H9 (cell line): ENCODE measurements around the gene RPS14. TPM values are rescaled to one million over a fixed set of nuclear protein-coding genes. Genes with fewer than 3 reads are reported as not detected.
"Not testable (repeated sequence)": the region's sequence is repeated elsewhere in the genome, so short reads cannot be mapped to it uniquely, and the experiment has no call there.

Source experiments
- DNase-seq: peaks from one replicate; pipeline ENCODE4 v3.0.0-alpha.2; 2017
- H2AFZ ChIP-seq: one replicate; pipeline ENCODE4 v1.6.1; 2013; ENCODE audit warnings: mild to moderate bottlenecking, low read length, control low read depth, moderate library complexity
- H2AK5ac ChIP-seq: 2 replicates; pipeline ENCODE4 v1.6.1; 2013; ENCODE audit warnings: low read length, control low read depth, mixed read lengths; ENCODE audit not compliant: insufficient read length
- H2BK120ac ChIP-seq: one replicate; pipeline ENCODE4 v1.6.1; 2013; ENCODE audit warnings: low read depth, mild to moderate bottlenecking, low read length, control low read depth, inconsistent platforms; ENCODE audit not compliant: poor library complexity, severe bottlenecking
- H2BK12ac ChIP-seq: 2 replicates; pipeline ENCODE4 v1.6.1; 2013; ENCODE audit warnings: low read length, control low read depth, mixed read lengths, low read depth; ENCODE audit not compliant: insufficient read length
- H2BK15ac ChIP-seq: 2 replicates; pipeline ENCODE4 v1.6.1; 2013; ENCODE audit warnings: low read depth, low read length, control low read depth
- H2BK20ac ChIP-seq: one replicate; pipeline ENCODE4 v1.6.1; 2013; ENCODE audit warnings: low read depth, mild to moderate bottlenecking, low read length, control low read depth, inconsistent platforms; ENCODE audit not compliant: poor library complexity, severe bottlenecking
- H2BK5ac ChIP-seq: 2 replicates; pipeline ENCODE4 v1.6.1; 2013; ENCODE audit warnings: low read length, control low read depth, mixed read lengths; ENCODE audit not compliant: insufficient read length
- H3K14ac ChIP-seq: 2 replicates; pipeline ENCODE4 v1.6.1; 2013; ENCODE audit warnings: low read length, control low read depth; ENCODE audit not compliant: insufficient read depth
- H3K18ac ChIP-seq: 2 replicates; pipeline ENCODE4 v1.6.1; 2013; ENCODE audit warnings: low read depth, mild to moderate bottlenecking, mixed read lengths, low read length, control low read depth; ENCODE audit not compliant: insufficient read length
- H3K23ac ChIP-seq: 2 replicates; pipeline ENCODE4 v1.6.1; 2013; ENCODE audit warnings: low read length, control low read depth, mixed read lengths, low read depth; ENCODE audit not compliant: insufficient read length
- H3K23me2 ChIP-seq: 2 replicates; pipeline ENCODE4 v1.6.1; 2013; ENCODE audit warnings: low read depth, mild to moderate bottlenecking, mixed read lengths, low read length, control low read depth; ENCODE audit not compliant: insufficient read length, poor library complexity, severe bottlenecking
- H3K27ac ChIP-seq: 2 replicates; pipeline ENCODE4 v1.5.1; 2013; ENCODE audit warnings: low read length, control low read depth, mixed read lengths, low read depth; ENCODE audit not compliant: insufficient read length
- H3K27me3 ChIP-seq: 2 replicates; pipeline ENCODE4 v1.6.1; 2013; ENCODE audit warnings: low read length, control low read depth, inconsistent platforms; ENCODE audit not compliant: insufficient read depth
- H3K4ac ChIP-seq: 2 replicates; pipeline ENCODE4 v1.6.1; 2013; ENCODE audit warnings: low read depth, mild to moderate bottlenecking, control low read depth, inconsistent platforms, low read length, moderate library complexity
- H3K4me1 ChIP-seq: 2 replicates; pipeline ENCODE4 v1.6.1; 2013; ENCODE audit warnings: low read length, control low read depth, inconsistent platforms; ENCODE audit not compliant: insufficient read depth
- H3K4me2 ChIP-seq: 2 replicates; pipeline ENCODE4 v1.6.1; 2013; ENCODE audit warnings: low read length, control low read depth, mixed read lengths; ENCODE audit not compliant: insufficient read length, insufficient read depth
- H3K56ac ChIP-seq: 2 replicates; pipeline ENCODE4 v1.6.1; 2013; ENCODE audit warnings: low read depth, mild to moderate bottlenecking, mixed read lengths, low read length, control low read depth; ENCODE audit not compliant: insufficient read length
- H3K79me1 ChIP-seq: 2 replicates; pipeline ENCODE4 v1.6.1; 2013; ENCODE audit warnings: low read depth, mild to moderate bottlenecking, moderate library complexity, low read length, control low read depth, inconsistent platforms; ENCODE audit not compliant: insufficient read depth, poor library complexity, severe bottlenecking
- H3K79me2 ChIP-seq: 2 replicates; pipeline ENCODE4 v1.6.1; 2013; ENCODE audit warnings: low read length, control low read depth, inconsistent platforms; ENCODE audit not compliant: insufficient read depth
- H3K9ac ChIP-seq: 2 replicates; pipeline ENCODE4 v1.6.1; 2013; ENCODE audit warnings: low read length, control low read depth, mixed read lengths; ENCODE audit not compliant: insufficient read length; ENCODE audit errors: extremely low read depth
- H3K9me3 ChIP-seq: one replicate; pipeline ENCODE4 v1.6.1; 2013; ENCODE audit warnings: low read depth, low read length, inconsistent platforms; ENCODE audit not compliant: control insufficient read depth
- H3T11ph ChIP-seq: one replicate; pipeline ENCODE4 v1.6.1; 2013; ENCODE audit warnings: mild to moderate bottlenecking, low read length, control low read depth, inconsistent platforms
- H4K20me1 ChIP-seq: one replicate; pipeline ENCODE4 v1.6.1; 2013; ENCODE audit not compliant: control insufficient read depth, insufficient read length, insufficient read depth
- H4K5ac ChIP-seq: 2 replicates; pipeline ENCODE4 v1.6.1; 2013; ENCODE audit warnings: low read depth, mild to moderate bottlenecking, mixed read lengths, low read length, control low read depth; ENCODE audit not compliant: insufficient read length
- H4K8ac ChIP-seq: replicated peaks from 2 replicates; pipeline ENCODE4 v1.6.1; 2013; ENCODE audit warnings: low read length, control low read depth, mixed read lengths, low read depth; ENCODE audit not compliant: insufficient read length
- H4K91ac ChIP-seq: 2 replicates; pipeline ENCODE4 v1.6.1; 2013; ENCODE audit warnings: low read depth, mild to moderate bottlenecking, moderate library complexity, mixed read lengths, low read length, control low read depth; ENCODE audit not compliant: insufficient read length
- H3K27ac Mint-ChIP-seq, 3 experiments: 2 replicates in 2 of 3; 3 replicates in 1 of 3; pipeline ENCODE4 v1.8.0; 2020 to 2021; ENCODE audit warnings: mixed read lengths in 3 of 3, mild to moderate bottlenecking in 1 of 3, moderate library complexity in 1 of 3
- H3K27me3 Mint-ChIP-seq: 2 replicates; pipeline ENCODE4 v1.8.0; 2021; ENCODE audit warnings: low read depth, mild to moderate bottlenecking, moderate library complexity, mixed read lengths
- H3K36me3 Mint-ChIP-seq, 3 experiments: 2 replicates in 2 of 3; 3 replicates in 1 of 3; pipeline ENCODE4 v1.8.0; 2020 to 2021; ENCODE audit warnings: low read depth in 3 of 3, mixed read lengths in 3 of 3; ENCODE audit not compliant: insufficient read depth in 1 of 3
- H3K4me1 Mint-ChIP-seq, 2 experiments: 2 replicates each; pipeline ENCODE4 v1.8.0; 2020; ENCODE audit warnings: mixed read lengths in 2 of 2
- H3K4me3 Mint-ChIP-seq, 2 experiments: 2 replicates in 1 of 2; 3 replicates in 1 of 2; pipeline ENCODE4 v1.8.0; 2020 to 2021; ENCODE audit warnings: mild to moderate bottlenecking in 2 of 2, mixed read lengths in 2 of 2, moderate library complexity in 1 of 2
- H3K9me3 Mint-ChIP-seq, 2 experiments: 2 replicates in 1 of 2; 3 replicates in 1 of 2; pipeline ENCODE4 v1.8.0; 2020; ENCODE audit warnings: mild to moderate bottlenecking in 2 of 2, mixed read lengths in 2 of 2, moderate library complexity in 1 of 2
- CTCF ChIP-seq: fragments of 200-600 bp; sonication (generic); conservative IDR thresholded peaks from 3 replicates; pipeline ENCODE4 v1.8.0; 2021; ENCODE audit warnings: antibody characterized with exemption, mild to moderate bottlenecking
- WGBS: extraction: QIAGEN DNeasy Blood & Tissue Kit; methylation state at CpG from one replicate; pipeline ENCODE4 v1.1.7; 2013; ENCODE audit warnings: missing lambda C conversion rate, low lambda C conversion rate, mixed read lengths; ENCODE audit not compliant: insufficient read length; ENCODE audit errors: extremely low coverage; 5-methylcytosine and 5-hydroxymethylcytosine counted together
- total RNA-seq: library from RNA; stranded (reverse); gene quantifications from 2 replicates; pipeline ENCODE4 v1.2.1, GENCODE V29; 2021

Gene RPS14
- total RNA-seq, 1 experiment from 2014 or later: 2,533 TPM

- Mint-ChIP-seq H3K27ac (no peak overlapping the region), H3K4me1 (peaks cover 10 to 11% of the 10 kb centered on the region in 2 experiments), H3K36me3 (no peaks in the 10 kb centered on the region; a peak in 1 of 7 replicates), H3K4me3 (no peak overlapping the region), H3K27me3 (peaks cover 2% of the 10 kb centered on the region), H3K9me3 (peaks cover 0 to 3% of the 10 kb centered on the region in 2 experiments; a peak in 1 of 5 replicates)
- no peak for DNase-seq
- H4K91ac ChIP-seq: no peak overlapping the region
- no CpG with 5 or more reads among the region's 7 CpGs for WGBS
- no peaks in the 10 kb centered on the region for H3K23me2 ChIP-seq
- no peak overlapping the region for H2BK120ac ChIP-seq
- no peak overlapping the region for H2BK15ac ChIP-seq
- no peaks in the 10 kb centered on the region for H3K9me3 ChIP-seq
- no peaks in the 10 kb centered on the region for H4K20me1 ChIP-seq
- H2BK12ac ChIP-seq: no peak overlapping the region
- no peak overlapping the region for H3K27ac ChIP-seq
- no peak overlapping the region for H4K8ac ChIP-seq
- no peak overlapping the region for H3K9ac ChIP-seq
- H3K18ac ChIP-seq: no peak overlapping the region
- no peak overlapping the region for H2BK5ac ChIP-seq
- no peaks in the 10 kb centered on the region for H3K79me2 ChIP-seq
- H2BK20ac ChIP-seq: no peak overlapping the region
- no peak overlapping the region for H3K23ac ChIP-seq
- no peak for TF ChIP-seq CTCF
- no peak overlapping the region for H3K14ac ChIP-seq
- H2AK5ac ChIP-seq: no peak overlapping the region
- H3K4me2 ChIP-seq: no peak overlapping the region
- H3K79me1 ChIP-seq: no peaks in the 10 kb centered on the region
- no peak overlapping the region for H3T11ph ChIP-seq
- no peak overlapping the region for H4K5ac ChIP-seq
- no peak overlapping the region for H3K56ac ChIP-seq
- no peak overlapping the region for H3K4ac ChIP-seq
- H2AFZ ChIP-seq: no peak overlapping the region
- H3K4me1 ChIP-seq: no peaks in the 10 kb centered on the region
- H3K27me3 ChIP-seq: no peaks in the 10 kb centered on the region
These were observed 29.8 kb downstream of the RPS14 start for GRCh38 chr5:150419630-150420270.

- H3K4me1 Mint-ChIP-seq: peaks cover 28 to 36% of the 10 kb centered on the region in 2 experiments
- H3T11ph ChIP-seq, H3K4me3 Mint-ChIP-seq, H2BK120ac ChIP-seq, H4K91ac ChIP-seq, H3K27me3 ChIP-seq, H3K18ac ChIP-seq, H4K5ac ChIP-seq, H3K56ac ChIP-seq, H2BK5ac ChIP-seq, H3K79me2 ChIP-seq, H3K36me3 Mint-ChIP-seq, H3K9me3 ChIP-seq, H3K23ac ChIP-seq, H2BK15ac ChIP-seq, H3K4me1 ChIP-seq, H4K8ac ChIP-seq, H3K79me1 ChIP-seq, H3K9ac ChIP-seq, H3K27ac Mint-ChIP-seq, DNase-seq, H3K4me2 ChIP-seq, H2AFZ ChIP-seq, H2BK12ac ChIP-seq, H3K23me2 ChIP-seq, H3K14ac ChIP-seq, H3K9me3 Mint-ChIP-seq, H3K4ac ChIP-seq, H2AK5ac ChIP-seq, H2BK20ac ChIP-seq, H4K20me1 ChIP-seq, H3K27me3 Mint-ChIP-seq, H3K27ac ChIP-seq: not testable (repeated sequence)
- no CpG with 5 or more reads among the region's 16 CpGs for WGBS
These were observed 35.4 kb downstream of the RPS14 start for GRCh38 chr5:150413902-150414790.
